Measurements from ENCODE around the gene TMEM212. TPM values are rescaled to one million over a fixed set of nuclear protein-coding genes. Genes with fewer than 3 reads are reported as not detected.
A peak's percentile ranks its signal among the peaks of the same experiment; 100 is the strongest.

TMEM212 gene
- total and polyA plus RNA-seq, 2 of the 13 experiments (the other 11 are each of a cell fraction or from before 2014, with no cell fraction given): not detected

GRCh38 chr3:171845481-171846284, 2.5 kb downstream of the TMEM212 start (continued):
- no peak for TF ChIP-seq ZBTB4 (CRISPR knock-in tag; IDR thresholded peaks at IDR 0.05; ENCODE audit: borderline replicate concordance)
- TF ChIP-seq HIVEP1 (CRISPR knock-in tag; IDR thresholded peaks at IDR 0.05): no peak
- TF ChIP-seq HOMEZ (CRISPR knock-in tag; IDR thresholded peaks at IDR 0.05; ENCODE audit: low read depth): no peak
- no peak for TF ChIP-seq NFYC (CRISPR knock-in tag; IDR thresholded peaks at IDR 0.05)
- no peak for TF ChIP-seq ZNF687 (CRISPR knock-in tag; IDR thresholded peaks at IDR 0.05)
- no peak for TF ChIP-seq PRDM10 (CRISPR knock-in tag; IDR thresholded peaks at IDR 0.05; ENCODE audit: low read depth)
- no peak for TF ChIP-seq WIZ (CRISPR knock-in tag; IDR thresholded peaks at IDR 0.05)
- TF ChIP-seq HNRNPUL1 (IDR thresholded peaks at IDR 0.05; ENCODE audit: low read depth, low read length): no peak
- no peak for TF ChIP-seq ZNF232 (CRISPR knock-in tag; IDR thresholded peaks at IDR 0.05; ENCODE audit: borderline replicate concordance)
- TF ChIP-seq FOXA1 (IDR thresholded peaks at IDR 0.05): no peak
- peak; percentile 56; the same call in 1 of the 2 replicates for TF ChIP-seq FOXA1 (CRISPR knock-in tag; IDR thresholded peaks at IDR 0.05)
- 0 out of 2 replicates have a peak, but pooled peaks have one; percentile 16 for TF ChIP-seq THAP11 (CRISPR knock-in tag; IDR thresholded peaks at IDR 0.05)
- no peak for TF ChIP-seq GRHL1 (CRISPR knock-in tag; conservative IDR thresholded peaks at IDR 0.05)
- no peak for TF ChIP-seq ZNF543 (CRISPR knock-in tag; IDR thresholded peaks at IDR 0.05)

Data from HepG2 (cell line).